Keratinocyte (primary cell): ENCODE data around the gene PCK1.

ENCODE experiments used
- EZH2 ChIP-seq: IDR thresholded peaks from one replicate; pipeline ENCODE4 v1.6.1; 2012; ENCODE audit warnings: inconsistent platforms, mild to moderate bottlenecking, low read length, moderate library complexity
- TF ChIP-seq, protein P1 (sequence below), 3 experiments: IDR thresholded peaks in 1 of 3; conservative IDR thresholded peaks in 1 of 3; optimal IDR thresholded peaks in 1 of 3; 2 replicates in 2 of 3; 3 replicates in 1 of 3; pipeline versions ENCODE3 to v1.5.1; 2011; ENCODE audit warnings: low read length in 3 of 3, mild to moderate bottlenecking in 3 of 3, moderate library complexity in 2 of 3, control low read depth in 1 of 3, inconsistent platforms in 1 of 3; ENCODE audit not compliant: insufficient read depth in 2 of 3; ENCODE audit errors: extremely low read depth in 1 of 3

DNA sequence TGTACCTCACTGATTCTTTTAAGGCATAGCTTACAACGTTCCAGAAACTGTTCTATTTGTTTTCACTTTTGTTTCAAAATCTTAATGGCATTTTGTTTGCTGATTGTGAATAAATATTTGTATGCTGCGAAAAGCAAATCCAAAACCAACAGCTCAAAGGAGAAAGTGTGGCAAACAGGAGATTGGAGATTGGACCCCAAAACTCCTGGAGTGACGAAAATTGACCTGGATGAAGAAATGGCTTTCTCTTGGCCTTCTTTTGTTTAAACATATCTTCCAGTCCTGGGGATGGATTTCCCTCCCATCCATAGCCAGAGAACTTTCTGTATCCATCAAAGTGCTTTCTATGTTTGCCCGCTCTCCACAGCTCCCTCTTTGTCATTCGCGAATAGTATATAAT lies 33.2 kb upstream of the PCK1 start:
- TF ChIP-seq EZH2 = no peak
- TF ChIP-seq, protein P1, sequence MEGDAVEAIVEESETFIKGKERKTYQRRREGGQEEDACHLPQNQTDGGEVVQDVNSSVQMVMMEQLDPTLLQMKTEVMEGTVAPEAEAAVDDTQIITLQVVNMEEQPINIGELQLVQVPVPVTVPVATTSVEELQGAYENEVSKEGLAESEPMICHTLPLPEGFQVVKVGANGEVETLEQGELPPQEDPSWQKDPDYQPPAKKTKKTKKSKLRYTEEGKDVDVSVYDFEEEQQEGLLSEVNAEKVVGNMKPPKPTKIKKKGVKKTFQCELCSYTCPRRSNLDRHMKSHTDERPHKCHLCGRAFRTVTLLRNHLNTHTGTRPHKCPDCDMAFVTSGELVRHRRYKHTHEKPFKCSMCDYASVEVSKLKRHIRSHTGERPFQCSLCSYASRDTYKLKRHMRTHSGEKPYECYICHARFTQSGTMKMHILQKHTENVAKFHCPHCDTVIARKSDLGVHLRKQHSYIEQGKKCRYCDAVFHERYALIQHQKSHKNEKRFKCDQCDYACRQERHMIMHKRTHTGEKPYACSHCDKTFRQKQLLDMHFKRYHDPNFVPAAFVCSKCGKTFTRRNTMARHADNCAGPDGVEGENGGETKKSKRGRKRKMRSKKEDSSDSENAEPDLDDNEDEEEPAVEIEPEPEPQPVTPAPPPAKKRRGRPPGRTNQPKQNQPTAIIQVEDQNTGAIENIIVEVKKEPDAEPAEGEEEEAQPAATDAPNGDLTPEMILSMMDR (optimal IDR thresholded peaks at IDR 0.05 in 1 of 3, IDR thresholded peaks at IDR 0.05 in 1 of 3, conservative IDR thresholded peaks at IDR 0.05 in 1 of 3; ENCODE audit: extremely low read depth in 1 of 3, insufficient read depth in 2 of 3, low read length in 3 of 3) = no peak
